Prostate gland (tissue), 2 donors: ENCODE measurements around the gene RUBCN. TPM values are rescaled to one million over a fixed set of nuclear protein-coding genes. Genes with fewer than 3 reads are reported as not detected.
"Not testable (repeated sequence)": the region's sequence is repeated elsewhere in the genome, so short reads cannot be mapped to it uniquely, and the experiment has no call there.

Experiments
- DNase-seq: peaks from one replicate; pipeline ENCODE4 v3.0.0-alpha.2; 2019; ENCODE audit warnings: low spot score
- H3K27ac ChIP-seq, 2 donors: fragments of 200-600 bp; sonication (generic); 2 replicates each; pipeline ENCODE4 v1.5.1; 2017 to 2019
- H3K27me3 ChIP-seq: fragments of 200-600 bp; sonication (generic); replicated peaks from 2 replicates; pipeline ENCODE4 v1.5.1; 2019; ENCODE audit not compliant: insufficient read depth
- H3K36me3 ChIP-seq, 2 donors: fragments of 200-600 bp; sonication (generic); 1 replicate in 1 of 2; 2 replicates in 1 of 2; pipeline versions ENCODE4 v1.5.1 to v1.8.1; 2017 to 2019
- H3K4me1 ChIP-seq: fragments of 200-600 bp; sonication (generic); replicated peaks from 2 replicates; pipeline ENCODE4 v1.5.1; 2019
- H3K4me3 ChIP-seq, 2 donors: fragments of 200-600 bp; sonication (generic); 2 replicates each; pipeline ENCODE4 v1.5.1; 2017 to 2019
- H3K9me3 ChIP-seq: fragments of 200-600 bp; sonication (generic); 2 replicates; pipeline ENCODE4 v1.5.1; 2017
- POLR2A ChIP-seq: fragments of 450-650 bp; IDR thresholded peaks from one replicate; pipeline ENCODE4 v1.6.1; 2016; ENCODE audit warnings: antibody characterized with exemption, mild to moderate bottlenecking
- POLR2AphosphoS5 ChIP-seq: sonication (generic); formaldehyde crosslinking; IDR thresholded peaks from one replicate; pipeline ENCODE4 v1.6.1; 2017; ENCODE audit warnings: antibody characterized with exemption
- WGBS: methylation state at CpG from one replicate; pipeline ENCODE4 v1.1.5; 2018; 5-methylcytosine and 5-hydroxymethylcytosine counted together
- intact Hi-C: fragments of 100-400 bp; cut with DNase I; formaldehyde crosslinking; loops from one replicate; pipeline ENCODE4 v1.14.2; 2022
- microRNA counts, 2 donors: library from miRNA; unstranded; fragments of <30 nt; microRNA quantifications; one replicate each; lab custom pipeline; 2016 to 2017
- total RNA-seq, 2 donors: library from RNA; depleted of rRNA; stranded (reverse); fragments of >200 nt; gene quantifications; one replicate each; pipeline ENCODE4 v1.1.0, GENCODE V29; 2016
- TF ChIP-seq, protein P1 (sequence below), 4 experiments: fragments of 200-600 bp in 2 of 4; fragments of 450-650 bp in 2 of 4; sonication (generic) in 2 of 4; IDR thresholded peaks; 1 replicate in 3 of 4; 2 replicates in 1 of 4; pipeline ENCODE4 v1.5.1; 2016 to 2019; ENCODE audit warnings: antibody characterized with exemption in 4 of 4, mild to moderate bottlenecking in 2 of 4, moderate library complexity in 2 of 4

RUBCN gene
- total RNA-seq, 2 donors from 2014 or later: 32.2 to 121 TPM

DNA sequence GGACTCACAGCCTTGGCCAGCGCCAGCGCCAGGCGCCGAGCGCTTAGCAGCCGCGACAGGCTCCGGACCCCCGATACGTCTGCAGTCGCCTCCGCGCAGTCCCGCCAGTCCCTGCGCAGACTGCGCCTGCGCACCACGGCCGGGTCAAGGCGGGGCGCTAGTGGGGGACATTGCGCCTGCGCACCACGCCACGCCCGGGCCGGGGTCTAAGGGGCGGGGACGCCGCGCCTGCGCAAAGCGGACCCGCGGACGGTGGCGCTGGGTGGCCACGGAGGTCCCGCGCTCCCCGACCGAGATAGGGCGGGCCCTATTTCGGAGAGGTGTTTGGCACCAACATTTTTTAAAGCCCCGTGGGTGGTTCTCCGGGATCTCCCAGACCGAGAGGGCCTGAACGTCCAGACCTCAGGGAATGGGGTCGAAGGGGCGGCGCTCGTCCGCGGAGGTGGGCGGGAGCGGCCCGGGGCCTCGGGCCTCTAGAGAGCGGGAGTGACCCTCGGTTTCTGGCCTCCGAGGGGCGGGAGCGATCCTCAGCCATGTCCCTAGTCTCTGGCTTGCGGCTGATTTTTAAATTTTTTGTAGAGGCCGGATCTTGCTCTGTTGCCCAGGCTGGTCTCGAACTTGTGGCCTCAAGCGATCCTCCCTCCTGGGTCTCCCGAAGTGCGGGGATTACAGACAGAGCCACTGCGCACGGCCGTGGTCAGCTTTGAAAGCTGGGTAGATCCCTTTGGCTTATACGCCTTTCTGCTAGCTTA, 108.8 kb downstream of the RUBCN start:
- 3% methylated on average over 52 of the region's 73 CpGs for WGBS
- H3K4me1 ChIP-seq, intact Hi-C loops, H3K9me3 ChIP-seq, H3K27me3 ChIP-seq, H3K36me3 ChIP-seq: not testable (repeated sequence)
- peak; percentile 82 for DNase-seq
- peak overlapping the region; percentile 78 to 81 for H3K4me3 ChIP-seq
- TF ChIP-seq POLR2AphosphoS5 (peak; percentile 65), POLR2A (peak; percentile 91)
- TF ChIP-seq, protein P1, sequence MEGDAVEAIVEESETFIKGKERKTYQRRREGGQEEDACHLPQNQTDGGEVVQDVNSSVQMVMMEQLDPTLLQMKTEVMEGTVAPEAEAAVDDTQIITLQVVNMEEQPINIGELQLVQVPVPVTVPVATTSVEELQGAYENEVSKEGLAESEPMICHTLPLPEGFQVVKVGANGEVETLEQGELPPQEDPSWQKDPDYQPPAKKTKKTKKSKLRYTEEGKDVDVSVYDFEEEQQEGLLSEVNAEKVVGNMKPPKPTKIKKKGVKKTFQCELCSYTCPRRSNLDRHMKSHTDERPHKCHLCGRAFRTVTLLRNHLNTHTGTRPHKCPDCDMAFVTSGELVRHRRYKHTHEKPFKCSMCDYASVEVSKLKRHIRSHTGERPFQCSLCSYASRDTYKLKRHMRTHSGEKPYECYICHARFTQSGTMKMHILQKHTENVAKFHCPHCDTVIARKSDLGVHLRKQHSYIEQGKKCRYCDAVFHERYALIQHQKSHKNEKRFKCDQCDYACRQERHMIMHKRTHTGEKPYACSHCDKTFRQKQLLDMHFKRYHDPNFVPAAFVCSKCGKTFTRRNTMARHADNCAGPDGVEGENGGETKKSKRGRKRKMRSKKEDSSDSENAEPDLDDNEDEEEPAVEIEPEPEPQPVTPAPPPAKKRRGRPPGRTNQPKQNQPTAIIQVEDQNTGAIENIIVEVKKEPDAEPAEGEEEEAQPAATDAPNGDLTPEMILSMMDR (IDR thresholded peaks at IDR 0.05): peak in 2 of 4 experiments; percentile 47 to 51
- peak overlapping the region; percentile 79 to 80 for H3K27ac ChIP-seq

DNA sequence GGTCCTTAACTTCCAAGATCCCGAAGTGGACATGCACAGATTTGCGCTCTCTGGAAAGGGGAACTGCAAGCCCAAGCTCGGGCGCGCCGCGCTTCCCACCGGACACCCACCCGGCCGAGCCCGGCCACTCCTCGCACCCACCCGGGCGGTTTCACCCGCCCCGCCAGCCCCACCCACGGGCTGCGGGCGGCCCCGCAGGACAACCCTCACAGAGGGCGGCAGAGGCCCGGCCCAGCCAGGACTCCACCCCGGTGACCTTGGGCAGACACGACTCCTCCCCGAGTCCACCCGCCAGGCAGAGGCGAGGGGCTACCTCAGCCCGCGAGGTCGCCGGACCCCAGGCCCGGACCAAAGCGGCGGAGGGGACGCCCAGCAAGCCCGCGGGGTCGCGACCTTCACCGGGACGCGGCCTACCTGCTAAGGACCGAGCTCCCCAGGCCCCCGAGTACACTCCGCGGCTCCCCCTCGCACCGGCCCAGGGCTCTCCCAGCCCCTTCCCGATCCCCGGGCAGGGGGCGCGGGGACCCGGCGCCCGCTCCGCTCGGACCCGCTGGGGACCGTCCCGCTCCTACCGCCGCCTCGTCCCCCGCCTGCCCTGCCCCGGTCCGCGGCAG, 109.4 kb downstream of the RUBCN start:
- H3K27ac ChIP-seq: peak overlapping the region; percentile 79 to 80
- 0% methylated on average over 21 of the region's 67 CpGs for WGBS
- not testable (repeated sequence) for DNase-seq

DNA sequence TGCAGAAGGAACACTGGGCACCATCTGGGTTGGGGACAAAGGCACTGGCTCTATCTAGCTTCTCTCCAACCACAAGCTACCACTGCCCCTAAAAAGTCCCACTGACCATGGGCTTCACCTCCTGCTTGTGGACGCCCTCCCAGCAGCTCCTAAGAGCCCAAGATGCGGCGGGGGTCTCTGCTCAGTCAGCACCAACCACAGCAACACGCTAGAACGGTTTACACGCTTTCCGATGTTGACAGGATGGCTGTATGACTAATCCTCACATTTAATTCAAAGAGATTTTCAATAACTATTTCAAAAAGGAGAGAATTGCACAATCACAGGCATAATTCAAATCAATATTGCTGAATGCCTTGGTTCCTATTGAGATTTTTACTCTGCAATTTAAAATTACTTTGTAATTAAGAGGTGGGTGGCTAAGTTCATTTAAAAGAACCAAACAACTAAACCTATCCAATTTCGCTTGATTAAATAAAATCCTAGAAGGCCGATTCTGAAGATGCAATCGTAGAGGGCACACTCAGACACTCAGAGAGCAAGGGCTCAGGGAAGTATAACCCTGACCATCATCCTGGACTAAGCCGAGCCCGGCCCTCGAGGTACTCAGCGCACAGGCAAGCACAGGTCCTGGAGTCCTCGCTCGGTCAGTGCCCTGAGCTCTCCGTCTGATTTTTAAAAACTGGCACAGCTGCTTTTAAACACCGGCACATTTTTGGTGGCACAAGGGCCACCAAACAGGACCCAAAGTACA, 110.1 kb downstream of the RUBCN start:
- peak overlapping the region; percentile 78 to 81 for H3K4me3 ChIP-seq
- H3K9me3 ChIP-seq, H3K27me3 ChIP-seq, H3K27ac ChIP-seq, H3K4me1 ChIP-seq, H3K36me3 ChIP-seq, intact Hi-C loops, DNase-seq: not testable (repeated sequence)
- 16% methylated on average over 8 of the region's 18 CpGs for WGBS

More for the DNA sequence above, 109.4 kb downstream of the RUBCN start:
- H3K36me3 ChIP-seq, intact Hi-C loops, H3K9me3 ChIP-seq, H3K27me3 ChIP-seq, H3K4me1 ChIP-seq: not testable (repeated sequence)
- peak overlapping the region; percentile 78 to 81 for H3K4me3 ChIP-seq

DNA sequence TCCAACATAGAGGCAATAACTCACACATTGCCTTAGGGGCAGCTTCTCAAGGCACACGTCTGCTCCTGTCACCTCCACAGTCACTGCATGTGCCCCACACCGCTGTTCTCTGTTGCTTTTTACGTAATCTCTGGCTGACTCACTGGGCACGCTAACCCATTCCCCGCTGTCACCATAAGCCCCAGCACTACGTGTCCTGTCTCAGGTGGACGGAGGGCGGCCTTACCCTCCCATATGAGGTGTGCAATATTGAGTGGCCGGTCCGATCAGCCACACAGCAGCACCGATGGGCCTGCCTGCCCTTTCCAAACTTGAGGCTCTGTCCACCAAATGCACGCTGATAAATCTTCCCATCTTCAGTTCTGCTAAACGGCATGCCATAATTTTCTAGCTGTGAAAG, 115.2 kb downstream of the RUBCN start:
- H3K36me3 ChIP-seq, H3K27me3 ChIP-seq, H3K9me3 ChIP-seq, H3K4me3 ChIP-seq, H3K4me1 ChIP-seq, DNase-seq, H3K27ac ChIP-seq, intact Hi-C loops: not testable (repeated sequence)
- WGBS: 94% methylated on average over 13 of the region's 13 CpGs

MicroRNAs within 50 kb of the gene (microRNA counts, 767-probe panel; counts per million panel counts)
- microRNA hsa-miR-922 (lab: Ali Mortazavi, UCI): 2,290 to 2,367 counts per million in 2 donors

Other genes starting within 250 kb of the RUBCN start
- gene BDH1, start 180.9 kb downstream of the RUBCN start, total RNA-seq: 10 to 100 TPM; 41.1 to 84.3 TPM
- gene FYTTD1, start 13.0 kb upstream of the RUBCN start, total RNA-seq: 10 to 100 TPM; 27.7 to 69.5 TPM
- gene LRCH3, start 54.4 kb upstream of the RUBCN start, total RNA-seq: 100 to 1,000 TPM in 1 of 2 donors, 10 to 100 TPM in 1; 31.6 to 114 TPM
- gene RPL35A, start 213.3 kb upstream of the RUBCN start, total RNA-seq: 1,000 to 10,000 TPM in 1 of 2 donors, 100 to 1,000 TPM in 1; 480 to 1,367 TPM
- gene LMLN, start 223.3 kb upstream of the RUBCN start, total RNA-seq: 10 to 100 TPM in 1 of 2 donors, 1 to 10 TPM in 1; 6.8 to 16.9 TPM